ENCODE data around the gene RIPOR3. TPM values are rescaled to one million over a fixed set of nuclear protein-coding genes. Genes with fewer than 3 reads are reported as not detected.
"Not testable (repeated sequence)": the region's sequence is repeated elsewhere in the genome, so short reads cannot be mapped to it uniquely, and the experiment has no call there.

RIPOR3 gene
- total RNA-seq, 1 experiment from 2014 or later, result 0.47 TPM

DNA sequence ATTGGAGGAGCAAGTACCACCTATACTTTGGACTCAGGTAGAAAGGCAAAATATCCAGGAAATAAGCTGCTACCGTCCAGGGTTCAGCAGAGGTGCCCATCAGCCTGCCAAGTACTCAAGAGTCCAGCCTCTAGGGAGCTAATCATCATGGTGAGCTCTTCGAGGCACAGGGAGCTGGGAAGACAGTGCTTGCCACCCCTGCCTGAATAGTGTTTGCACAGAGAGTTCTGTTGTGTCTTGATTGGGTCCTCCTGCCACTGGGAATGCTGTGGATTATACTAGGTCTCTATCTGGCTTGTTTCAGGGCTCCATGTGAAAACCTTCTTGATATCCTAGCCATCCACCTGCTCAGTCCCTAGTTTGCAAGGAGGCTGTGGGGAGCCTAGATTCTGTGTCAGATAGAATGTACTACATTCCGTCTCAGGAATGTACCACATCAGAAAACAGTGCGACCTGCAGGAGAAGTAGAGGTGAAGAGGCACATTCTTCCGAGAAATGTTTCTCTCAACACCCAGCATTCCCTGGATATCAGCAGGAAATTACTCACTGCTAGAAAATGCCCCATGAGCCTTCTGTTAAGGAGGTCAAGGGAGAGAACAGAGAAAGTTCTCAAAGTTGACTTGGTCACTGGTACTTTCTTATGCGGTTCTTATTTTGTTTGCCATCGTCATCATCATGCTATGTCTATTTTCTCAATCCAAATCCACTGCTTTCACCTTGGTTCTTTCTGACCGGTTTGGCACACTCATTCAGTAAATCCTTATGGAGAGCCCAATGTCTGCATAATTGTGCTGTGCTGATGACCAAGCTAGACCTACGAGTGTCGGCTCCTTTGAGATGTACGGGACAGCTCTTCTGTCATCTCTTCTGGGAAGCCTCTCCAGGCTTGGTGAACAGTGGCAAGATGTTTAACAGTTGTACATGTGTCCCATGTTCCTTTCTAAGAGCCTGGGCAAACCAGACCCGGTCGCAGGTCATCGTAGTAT is 150.4 kb downstream of the RIPOR3 start:
- in situ Hi-C loops (cut with HindIII; ENCODE audit: low pct_unique_long_range_greater_than_20kb, low sequenced_read_pairs), result no loop called here
- peak; percentile 92 for DNase-seq (ENCODE audit: low read depth)

DNA sequence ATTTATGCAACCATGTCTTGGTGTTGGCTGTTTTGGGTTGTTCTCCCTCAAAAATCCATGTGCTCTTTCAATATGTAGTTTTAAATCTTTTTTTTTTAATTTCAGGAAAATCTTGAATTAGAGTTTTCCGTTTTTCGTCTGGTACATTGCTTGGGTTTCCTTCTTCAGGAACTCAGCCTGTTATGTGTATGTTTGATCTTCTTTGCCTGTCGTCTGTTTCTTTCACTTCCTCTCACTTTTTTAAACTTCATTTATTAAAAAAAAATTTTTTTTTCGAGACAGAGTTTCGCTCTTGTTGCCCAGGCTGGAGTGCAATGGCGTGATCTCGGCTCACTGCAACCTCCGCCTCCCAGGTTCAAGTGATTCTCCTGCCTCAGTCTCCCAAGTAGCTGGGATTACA is 151.5 kb downstream of the RIPOR3 start:
- DNase-seq (ENCODE audit: low read depth); in situ Hi-C loops (cut with HindIII; ENCODE audit: low pct_unique_long_range_greater_than_20kb, low sequenced_read_pairs): not testable (repeated sequence)

GRCh38 chr20:50538276-50538675 is 153.1 kb downstream of the RIPOR3 start:
- DNase-seq (ENCODE audit: low read depth), result no peak
- in situ Hi-C loops (cut with HindIII; ENCODE audit: low pct_unique_long_range_greater_than_20kb, low sequenced_read_pairs), result no loop called here

- in situ Hi-C loops (cut with HindIII; ENCODE audit: low pct_unique_long_range_greater_than_20kb, low sequenced_read_pairs), result no loop called here
- no peak for DNase-seq (ENCODE audit: low read depth)
Measured at GRCh38 chr20:50537546-50538201, 153.7 kb downstream of the RIPOR3 start.

DNA sequence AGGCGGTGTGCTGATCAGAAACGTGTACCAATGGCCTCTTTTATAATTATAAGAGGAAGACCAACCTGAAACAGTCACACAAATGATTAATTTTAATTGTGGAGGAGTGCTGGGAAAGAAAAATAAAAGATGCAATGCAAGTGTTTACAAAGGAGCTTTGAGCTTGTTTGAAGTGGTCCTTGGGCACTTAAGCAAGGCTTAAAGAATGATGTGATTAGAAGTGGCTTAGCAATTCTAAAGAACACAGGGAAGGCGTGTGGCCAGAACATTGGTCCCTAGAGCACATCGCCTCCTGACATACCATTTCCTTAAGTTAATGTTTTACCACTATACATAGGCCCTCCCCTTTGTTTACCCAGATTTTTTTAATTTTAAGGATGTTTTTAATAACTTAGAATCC is 155.0 kb downstream of the RIPOR3 start:
- in situ Hi-C loops (cut with HindIII; ENCODE audit: low pct_unique_long_range_greater_than_20kb, low sequenced_read_pairs), result no loop called here
- DNase-seq (ENCODE audit: low read depth), result no peak

Other genes with a start within 250 kb of the RIPOR3 start
- gene PTPN1, start 181.2 kb downstream of the RIPOR3 start, total RNA-seq (2014; rRNA removed; shearing (Covaris generic); ENCODE audit: low replicate concordance), result 28.1 and 28.2 TPM in 2 replicates
- gene PARD6B, start 40.0 kb upstream of the RIPOR3 start, total RNA-seq (2014; rRNA removed; shearing (Covaris generic); ENCODE audit: low replicate concordance), result 58.6 and 82.5 TPM in 2 replicates
- 84.7 and 97.7 TPM in 2 replicates for gene BCAS4, start 103.5 kb upstream of the RIPOR3 start, total RNA-seq (2014; rRNA removed; shearing (Covaris generic); ENCODE audit: low replicate concordance)
- 13.6 and 16.3 TPM in 2 replicates for gene ADNP, start 239.9 kb upstream of the RIPOR3 start, total RNA-seq (2014; rRNA removed; shearing (Covaris generic); ENCODE audit: low replicate concordance)